ENCODE results near the gene INSM1. TPM values are rescaled to one million over a fixed set of nuclear protein-coding genes. Genes with fewer than 3 reads are reported as not detected.

The INSM1 gene
- total RNA-seq, 1 experiment from 2014 or later, result 0.05 TPM

- DNase-seq (ENCODE audit: low read depth, low spot score) (no peak), ATAC-seq (no peak)
- intact Hi-C loops (cut with micrococcal nuclease; ENCODE audit: unreplicated experiment) (no loop called here), in situ Hi-C loops (cut with HindIII; ENCODE audit: low pct_unique_long_range_greater_than_20kb, low sequenced_read_pairs) (no loop called here)
- Histone ChIP-seq H3K9me3 (ENCODE audit: control insufficient read depth, insufficient read depth, low read depth, low read length) (no peaks in the 10 kb centered on the region), H3K36me3 (ENCODE audit: control insufficient read depth, insufficient read depth, low read length) (no peaks in the 10 kb centered on the region), H3K4me3 (ENCODE audit: low read depth in 2 of 2, low read length in 2 of 2) (no peak overlapping the region), H3K4me1 (ENCODE audit: control insufficient read depth, insufficient read depth, low read length) (no peaks in the 10 kb centered on the region), H3K27me3 (ENCODE audit: control insufficient read depth, insufficient read depth, low read length) (no peaks in the 10 kb centered on the region), H3K27ac (ENCODE audit: low read length) (no peak overlapping the region)
- BruUV-seq (replicated peaks), result no TSS peak
- ChIA-PET CTCF (no interaction called here), POLR2A (no interaction called here)
- TF ChIP-seq TCF7L2 (IDR thresholded peaks at IDR 0.05; ENCODE audit: low read depth, low read length), result no peak
These were observed 36.7 kb upstream of the INSM1 start for GRCh38 chr20:20331156-20331555.

DNA sequence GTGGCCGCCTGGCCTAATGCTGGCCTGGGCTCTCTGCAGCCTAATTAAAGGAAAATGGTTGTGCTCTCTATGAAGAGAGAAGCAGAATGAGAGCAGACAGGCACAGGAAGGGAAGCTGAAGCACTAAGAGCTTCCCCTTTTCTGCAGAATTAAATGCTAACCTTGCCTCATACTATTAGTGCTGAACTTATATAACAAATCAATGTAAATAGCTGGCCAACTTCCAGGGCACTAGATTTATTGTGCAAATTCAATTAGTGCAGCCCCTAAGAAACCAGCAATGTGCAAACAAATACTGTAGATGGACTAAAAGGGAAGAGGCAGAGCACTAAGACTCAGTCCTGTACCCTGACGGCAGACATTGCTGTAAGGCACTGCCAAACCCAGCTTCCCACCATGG is 36.1 kb upstream of the INSM1 start:
- DNase-seq (ENCODE audit: low read depth, low spot score), result no peak
- no TSS peak for BruUV-seq (replicated peaks)
- no peak for TF ChIP-seq POLR2AphosphoS5 (IDR thresholded peaks at IDR 0.05; ENCODE audit: low read depth, low read length)
- TF ChIP-seq SIN3A (IDR thresholded peaks at IDR 0.05; ENCODE audit: borderline replicate concordance, insufficient read depth, low read depth, low read length), result no peak
- TF ChIP-seq REST (IDR thresholded peaks at IDR 0.05; ENCODE audit: insufficient read depth in 1 of 2, low read depth in 2 of 2, low read length in 1 of 2), result no peak
- TF ChIP-seq, protein P1, sequence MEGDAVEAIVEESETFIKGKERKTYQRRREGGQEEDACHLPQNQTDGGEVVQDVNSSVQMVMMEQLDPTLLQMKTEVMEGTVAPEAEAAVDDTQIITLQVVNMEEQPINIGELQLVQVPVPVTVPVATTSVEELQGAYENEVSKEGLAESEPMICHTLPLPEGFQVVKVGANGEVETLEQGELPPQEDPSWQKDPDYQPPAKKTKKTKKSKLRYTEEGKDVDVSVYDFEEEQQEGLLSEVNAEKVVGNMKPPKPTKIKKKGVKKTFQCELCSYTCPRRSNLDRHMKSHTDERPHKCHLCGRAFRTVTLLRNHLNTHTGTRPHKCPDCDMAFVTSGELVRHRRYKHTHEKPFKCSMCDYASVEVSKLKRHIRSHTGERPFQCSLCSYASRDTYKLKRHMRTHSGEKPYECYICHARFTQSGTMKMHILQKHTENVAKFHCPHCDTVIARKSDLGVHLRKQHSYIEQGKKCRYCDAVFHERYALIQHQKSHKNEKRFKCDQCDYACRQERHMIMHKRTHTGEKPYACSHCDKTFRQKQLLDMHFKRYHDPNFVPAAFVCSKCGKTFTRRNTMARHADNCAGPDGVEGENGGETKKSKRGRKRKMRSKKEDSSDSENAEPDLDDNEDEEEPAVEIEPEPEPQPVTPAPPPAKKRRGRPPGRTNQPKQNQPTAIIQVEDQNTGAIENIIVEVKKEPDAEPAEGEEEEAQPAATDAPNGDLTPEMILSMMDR (IDR thresholded peaks at IDR 0.05), result no peak
- no peak for TF ChIP-seq TCF7L2 (IDR thresholded peaks at IDR 0.05; ENCODE audit: low read depth, low read length)
- no peaks in the 10 kb centered on the region for H3K27me3 ChIP-seq (ENCODE audit: control insufficient read depth, insufficient read depth, low read length)
- ChIA-PET CTCF (no interaction called here), POLR2A (no interaction called here)
- H3K27ac ChIP-seq (ENCODE audit: low read length), result no peak overlapping the region
- no peaks in the 10 kb centered on the region for H3K9me3 ChIP-seq (ENCODE audit: control insufficient read depth, insufficient read depth, low read depth, low read length)
- in situ Hi-C loops (cut with HindIII; ENCODE audit: low pct_unique_long_range_greater_than_20kb, low sequenced_read_pairs), result no loop called here
- ATAC-seq, result no peak
- no peaks in the 10 kb centered on the region for H3K36me3 ChIP-seq (ENCODE audit: control insufficient read depth, insufficient read depth, low read length)
- H3K4me3 ChIP-seq (ENCODE audit: low read depth in 2 of 2, low read length in 2 of 2), result no peak overlapping the region
- H3K4me1 ChIP-seq (ENCODE audit: control insufficient read depth, insufficient read depth, low read length), result no peaks in the 10 kb centered on the region
- intact Hi-C loops (cut with micrococcal nuclease; ENCODE audit: unreplicated experiment), result no loop called here

DNA sequence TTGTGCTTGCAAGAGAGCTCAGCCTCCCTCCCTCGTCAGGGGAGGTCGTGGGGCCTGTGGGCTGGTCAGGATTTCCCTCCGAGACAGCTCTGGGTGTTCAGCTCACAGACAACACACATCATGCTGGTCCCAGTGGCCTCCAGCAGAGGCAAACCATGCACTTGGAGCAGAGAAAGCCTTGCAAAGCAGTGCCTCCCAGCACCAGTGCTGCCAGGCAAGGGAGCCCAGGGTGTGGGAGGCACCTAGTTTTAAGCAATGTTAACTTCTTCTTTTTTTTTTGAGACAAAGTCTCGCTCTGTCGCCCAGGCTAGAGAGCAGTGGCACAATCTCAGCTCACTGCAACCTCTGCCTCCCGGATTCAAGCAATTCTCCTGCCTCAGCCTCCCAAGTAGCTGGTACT is 34.0 kb upstream of the INSM1 start:
- Histone ChIP-seq H3K4me1 (ENCODE audit: control insufficient read depth, insufficient read depth, low read length) (no peaks in the 10 kb centered on the region), H3K4me3 (ENCODE audit: low read depth in 2 of 2, low read length in 2 of 2) (no peak overlapping the region), H3K9me3 (ENCODE audit: control insufficient read depth, insufficient read depth, low read depth, low read length) (no peaks in the 10 kb centered on the region), H3K36me3 (ENCODE audit: control insufficient read depth, insufficient read depth, low read length) (no peaks in the 10 kb centered on the region), H3K27me3 (ENCODE audit: control insufficient read depth, insufficient read depth, low read length) (no peaks in the 10 kb centered on the region), H3K27ac (ENCODE audit: low read length) (no peak overlapping the region)
- ATAC-seq (no peak), DNase-seq (ENCODE audit: low read depth, low spot score) (no peak)
- ChIA-PET POLR2A (no interaction called here), CTCF (no interaction called here)
- BruUV-seq (replicated peaks), result no TSS peak
- in situ Hi-C loops (cut with HindIII; ENCODE audit: low pct_unique_long_range_greater_than_20kb, low sequenced_read_pairs), result no loop called here
- intact Hi-C loops (cut with micrococcal nuclease; ENCODE audit: unreplicated experiment), result no loop called here
- TF ChIP-seq REST (IDR thresholded peaks at IDR 0.05; ENCODE audit: insufficient read depth in 1 of 2, low read depth in 2 of 2, low read length in 1 of 2) (no peak), SIN3A (IDR thresholded peaks at IDR 0.05; ENCODE audit: borderline replicate concordance, insufficient read depth, low read depth, low read length) (no peak), TCF7L2 (IDR thresholded peaks at IDR 0.05; ENCODE audit: low read depth, low read length) (no peak), POLR2AphosphoS5 (IDR thresholded peaks at IDR 0.05; ENCODE audit: low read depth, low read length) (no peak)
- TF ChIP-seq, protein P1 (IDR thresholded peaks at IDR 0.05), result no peak
